Stimulated activated CD8-positive, alpha-beta memory T cell treated with anti-CD3 and anti-CD28 coated beads, Interleukin-4, amount 100 ng/mL, for 24 hours (primary cell): ENCODE measurements around the gene ITCH.
"Not testable (repeated sequence)": the region's sequence is repeated elsewhere in the genome, so short reads cannot be mapped to it uniquely, and the experiment has no call there.

ENCODE experiments used
- DNase-seq: peaks from one replicate; pipeline ENCODE4 v3.0.0-alpha.2; 2020; ENCODE audit warnings: low read depth

ITCH gene

DNA sequence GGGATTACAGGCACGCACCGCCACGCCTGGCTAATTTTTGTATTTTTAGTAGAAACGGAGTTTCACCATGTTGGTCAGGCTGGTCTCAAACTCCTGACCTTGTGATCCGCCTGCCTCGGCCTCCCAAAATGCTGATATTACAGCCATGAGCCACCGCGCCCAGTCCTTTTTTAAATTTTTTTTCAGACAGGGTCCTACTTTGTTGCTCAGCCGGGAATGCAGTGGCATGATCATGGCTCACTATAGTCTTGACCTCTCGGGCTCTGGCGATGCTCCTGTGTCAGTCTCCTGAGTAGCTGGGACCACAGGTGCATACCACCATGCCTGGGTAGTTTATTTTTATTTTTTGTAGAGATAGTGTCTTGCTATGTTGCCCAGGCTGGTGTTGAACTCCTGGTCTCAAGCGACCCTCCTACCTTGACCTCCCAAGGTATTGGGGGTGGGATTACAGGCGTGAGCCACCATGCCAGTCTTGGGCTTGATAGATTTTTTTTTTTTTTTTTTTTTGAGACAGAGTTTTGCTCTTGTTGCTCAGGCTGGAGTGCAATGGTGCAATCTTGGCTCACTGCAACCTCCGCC, 19.9 kb downstream of the ITCH start:
- DNase-seq = not testable (repeated sequence)

DNA sequence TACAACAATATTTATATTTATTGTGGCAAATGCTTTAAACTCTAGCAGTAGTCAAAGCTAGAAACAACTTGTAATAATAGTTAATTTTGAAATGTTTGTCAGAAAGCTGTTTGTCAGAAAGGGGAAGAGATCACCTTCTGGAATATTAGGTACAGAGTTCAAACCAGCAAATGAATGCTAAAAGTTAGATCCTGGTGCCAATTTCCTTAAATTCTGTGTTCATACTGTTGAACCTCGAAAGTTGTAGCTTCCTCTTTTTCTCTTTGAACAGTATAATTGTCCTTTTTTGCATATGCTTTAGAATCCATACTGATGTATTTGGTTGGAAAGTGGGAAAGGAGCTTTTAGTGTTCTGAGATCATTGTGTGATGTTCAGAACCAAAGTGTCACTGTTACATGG, 22.4 kb downstream of the ITCH start:
- no peak for DNase-seq

DNA sequence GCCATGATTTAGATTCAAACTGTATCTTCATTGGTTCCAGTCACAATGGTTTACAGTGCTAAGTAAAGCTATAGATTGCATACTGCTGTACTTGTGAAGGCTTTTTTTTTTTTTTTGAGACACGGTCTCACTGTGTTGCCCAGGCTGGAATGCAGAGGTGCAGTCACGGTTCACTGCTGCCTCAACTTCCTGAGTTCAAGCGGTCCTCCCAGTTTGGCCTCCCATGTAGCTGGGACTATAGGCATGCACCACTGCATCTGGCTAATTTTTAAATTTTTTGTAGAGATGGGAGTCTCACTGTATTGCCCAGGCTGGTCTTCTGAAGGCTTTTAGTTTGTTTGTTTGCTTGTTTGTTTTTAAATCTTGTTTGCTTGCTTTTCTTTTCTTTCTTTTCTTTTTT, 24.9 kb downstream of the ITCH start:
- no peak for DNase-seq

DNA sequence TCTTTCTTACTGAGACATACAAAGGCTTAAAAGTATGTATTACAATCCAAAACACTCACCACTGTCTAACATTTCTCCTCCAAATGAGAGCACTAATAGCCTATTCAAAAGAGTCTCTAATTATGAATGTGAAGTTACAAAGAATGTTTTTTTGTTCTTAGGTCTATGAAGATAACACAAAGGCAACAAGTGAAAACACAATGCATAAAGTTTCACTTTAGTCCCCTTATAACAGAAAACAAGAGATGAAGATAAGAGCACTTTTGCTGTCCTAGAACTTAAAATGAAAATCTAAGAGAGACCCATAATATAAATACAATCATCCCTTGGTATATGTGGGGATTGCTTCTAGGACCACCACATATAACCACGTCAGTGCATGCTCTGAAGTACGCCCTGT, 25.6 kb downstream of the ITCH start:
- no peak for DNase-seq

DNA sequence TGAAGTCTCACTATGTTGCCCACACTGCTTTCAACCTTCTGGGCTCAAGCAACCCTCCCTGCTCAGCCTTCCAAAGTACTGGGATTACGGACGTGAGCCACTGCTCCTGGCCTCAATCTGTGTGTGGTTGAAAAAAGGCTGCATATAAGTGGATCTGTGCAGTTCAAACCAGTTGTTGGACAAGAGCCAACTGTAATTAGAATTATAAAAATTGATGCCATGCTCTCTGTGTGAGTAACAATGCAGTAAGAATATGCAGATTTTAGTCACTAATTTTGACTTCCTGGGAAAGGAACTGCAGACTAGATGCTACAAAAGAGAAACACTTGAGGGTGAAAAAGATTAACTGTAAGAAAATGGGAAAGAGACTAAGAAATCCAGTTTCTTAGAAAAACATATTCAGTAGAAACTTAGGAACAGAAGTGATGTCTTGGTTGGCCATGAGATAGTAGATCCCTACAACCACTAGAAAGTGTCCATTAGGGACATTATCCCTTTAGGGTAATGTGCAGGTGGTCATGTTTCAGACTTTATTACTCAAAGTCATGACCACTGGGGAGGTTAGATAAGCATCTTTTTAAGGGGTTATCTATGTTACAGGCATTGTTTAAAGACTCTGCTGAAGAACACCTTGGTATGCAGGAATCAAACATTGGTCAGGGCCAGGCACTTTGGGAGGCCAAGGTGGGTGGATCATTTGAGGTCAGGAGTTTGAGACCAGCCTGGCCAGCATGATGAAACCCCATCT, 26.3 kb downstream of the ITCH start:
- no peak for DNase-seq

DNA sequence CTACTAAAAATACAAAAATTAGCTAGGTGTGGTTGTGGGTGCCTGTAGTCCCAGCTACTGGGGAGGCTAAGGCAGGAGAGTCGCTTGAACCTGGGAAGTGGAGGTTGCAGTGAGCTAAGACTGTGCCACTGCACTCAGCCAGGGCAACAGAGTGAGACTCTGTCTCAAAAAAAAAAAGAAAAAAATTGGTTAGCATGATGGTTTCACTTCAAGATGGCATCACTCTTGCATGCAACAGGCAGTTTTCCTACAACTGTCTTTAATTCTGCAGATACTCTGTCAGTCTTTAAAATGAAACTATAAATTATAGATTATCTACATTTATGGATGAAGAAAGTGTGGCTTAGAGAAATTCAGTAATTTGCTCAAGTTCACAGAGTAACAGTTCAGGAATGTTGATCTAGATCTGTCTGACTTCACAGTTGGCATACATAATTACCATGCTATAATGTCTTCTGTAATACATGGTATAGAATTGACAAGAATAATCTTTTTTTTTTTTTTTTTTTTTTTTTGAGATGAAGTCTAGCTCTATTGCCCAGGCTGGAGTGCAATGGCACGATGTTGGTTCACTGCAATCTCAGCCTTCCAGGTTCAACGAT, 27.0 kb downstream of the ITCH start:
- DNase-seq = no peak

DNA sequence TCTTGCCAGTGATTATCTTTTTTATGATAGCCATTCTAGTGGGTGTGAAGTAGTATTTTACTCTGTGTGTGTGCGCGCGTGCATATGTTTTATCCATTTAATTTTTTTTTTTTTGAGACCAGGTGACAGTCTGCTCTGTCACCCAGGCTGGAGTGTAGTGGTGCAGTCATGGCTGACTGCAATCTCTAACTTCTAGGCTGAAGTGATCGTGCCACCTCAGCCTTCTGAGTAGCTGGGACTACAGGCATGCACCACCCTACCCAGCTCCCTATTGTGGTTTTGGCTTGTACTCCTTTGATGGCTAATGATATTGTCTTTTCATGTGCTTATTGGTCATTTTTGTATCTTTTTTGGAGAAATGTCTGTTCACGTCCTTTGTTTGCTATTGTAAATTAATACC, 33.3 kb downstream of the ITCH start:
- no peak for DNase-seq

DNA sequence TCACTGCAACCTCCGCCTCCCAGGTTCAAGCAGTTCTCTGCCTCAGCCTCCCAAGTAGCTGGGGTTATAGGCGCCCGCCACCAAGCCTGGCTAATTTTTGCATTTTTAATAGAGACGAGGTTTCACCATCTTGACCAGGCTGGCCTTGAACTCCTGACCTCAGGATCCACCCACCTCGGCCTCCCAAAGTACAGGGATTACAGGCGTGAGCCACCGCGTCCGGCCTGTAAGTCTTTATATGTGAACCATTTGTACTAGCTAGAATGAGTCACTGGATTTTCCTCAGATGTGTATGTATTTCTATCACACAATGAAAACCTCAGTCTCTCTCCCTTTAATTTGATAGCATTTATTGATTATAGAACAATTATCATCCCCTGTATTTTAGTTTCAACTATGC, 34.0 kb downstream of the ITCH start:
- no peak for DNase-seq

DNA sequence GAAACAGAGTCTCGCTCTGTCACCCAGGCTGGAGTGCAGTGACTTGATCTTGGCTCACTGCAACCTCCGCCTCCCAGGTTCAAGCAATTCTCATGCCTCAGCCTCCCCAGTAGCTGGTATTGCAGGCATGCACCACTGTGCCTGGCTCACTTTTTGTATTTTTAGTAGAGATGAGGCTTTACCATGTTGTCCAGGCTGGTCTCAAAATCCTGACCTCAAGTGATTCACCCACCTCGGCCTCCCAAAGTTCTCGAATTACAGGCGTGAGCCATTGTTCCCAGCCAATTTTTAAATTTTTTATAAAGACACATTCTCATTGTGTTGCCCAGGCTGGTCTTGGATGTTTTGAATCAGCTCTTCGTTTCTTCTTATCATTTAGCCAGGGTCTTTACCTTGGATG, 37.7 kb downstream of the ITCH start:
- not testable (repeated sequence) for DNase-seq

DNA sequence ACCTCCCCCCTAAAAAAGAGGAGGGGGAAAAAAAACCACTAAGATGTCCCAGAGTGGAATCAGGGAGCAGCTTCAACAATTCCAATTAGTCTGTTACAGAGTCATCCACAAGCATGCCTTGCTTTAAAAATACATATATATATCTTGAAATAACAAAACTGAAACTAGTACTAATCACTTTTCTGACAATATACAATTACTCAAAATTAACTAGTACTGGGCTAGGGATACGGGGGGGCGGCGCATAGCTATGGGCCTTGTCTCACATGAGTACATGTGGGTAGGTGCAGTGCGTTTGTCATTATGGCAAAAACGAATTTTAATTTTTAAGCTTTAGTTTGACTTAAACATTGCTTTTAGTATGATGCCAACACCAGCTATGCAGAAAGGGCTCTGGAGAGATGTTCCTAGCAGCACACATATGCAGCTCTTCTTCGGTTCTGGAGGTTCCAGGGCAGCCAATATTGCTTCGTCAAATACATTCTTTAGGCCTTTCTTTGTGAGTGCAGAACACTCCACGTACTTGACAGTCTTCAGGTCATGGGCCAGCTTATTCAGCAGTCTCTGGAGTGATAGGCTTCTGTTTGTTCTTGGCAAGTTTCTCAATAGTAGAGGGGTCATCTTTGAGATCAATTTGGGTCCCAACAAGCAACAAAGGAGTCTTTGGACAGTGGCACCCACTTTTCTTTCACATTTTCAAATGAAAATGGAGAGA, 38.8 kb downstream of the ITCH start:
- peak; percentile 4 for DNase-seq

DNA sequence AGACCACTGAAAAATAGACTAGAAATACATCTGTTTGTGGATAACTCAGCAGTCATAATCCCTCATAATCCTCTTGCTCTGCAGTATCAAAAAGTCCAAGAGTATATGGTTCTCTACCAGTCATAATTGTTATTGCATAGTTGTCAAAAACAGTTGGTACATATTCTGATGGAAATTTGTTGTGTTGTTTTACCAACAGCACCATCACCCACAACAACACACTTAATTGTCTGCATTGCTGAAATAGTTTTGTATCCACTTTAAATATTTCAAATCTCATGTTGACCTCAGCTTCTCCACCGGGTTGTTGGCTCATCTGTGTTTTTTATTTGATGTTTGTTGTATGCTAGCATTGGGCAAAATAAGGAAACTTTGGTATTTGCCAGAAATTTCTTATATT, 39.4 kb downstream of the ITCH start:
- no peak for DNase-seq

DNA sequence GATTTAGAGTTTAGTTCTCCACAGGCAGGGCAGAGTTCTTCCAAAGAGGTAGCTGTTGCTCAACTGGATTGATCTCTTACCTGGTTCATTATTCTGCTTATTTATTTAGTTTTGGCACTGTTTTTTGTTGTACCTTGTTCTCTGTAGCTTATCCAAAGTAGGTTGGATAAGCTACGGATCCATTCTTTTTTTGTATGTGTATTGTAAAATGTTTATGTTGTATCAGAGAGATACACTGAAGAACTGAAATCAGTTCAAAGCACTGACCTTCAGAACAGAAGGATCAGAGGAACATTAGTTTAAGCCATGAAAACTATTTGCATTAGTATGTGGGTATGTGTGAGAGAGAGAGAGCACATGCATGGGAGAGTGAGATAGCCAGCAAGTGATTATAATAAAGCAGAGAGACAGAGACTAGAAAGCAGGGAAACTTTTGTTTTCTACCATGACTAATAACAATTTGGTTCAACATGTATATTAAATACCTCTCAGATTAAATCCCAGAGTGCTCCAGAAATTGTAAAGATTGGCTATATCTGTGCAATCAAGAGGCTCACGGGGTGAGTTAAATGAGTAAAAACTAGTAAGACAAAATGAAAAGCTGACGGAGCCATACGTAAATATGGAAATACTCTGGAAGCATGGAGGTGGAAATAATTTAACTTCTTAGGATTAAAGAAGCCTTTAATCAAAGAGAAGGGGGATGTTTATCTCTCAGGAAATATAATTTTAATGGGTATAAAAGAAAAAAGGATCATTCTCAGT, 40.2 kb downstream of the ITCH start:
- no peak for DNase-seq

DNA sequence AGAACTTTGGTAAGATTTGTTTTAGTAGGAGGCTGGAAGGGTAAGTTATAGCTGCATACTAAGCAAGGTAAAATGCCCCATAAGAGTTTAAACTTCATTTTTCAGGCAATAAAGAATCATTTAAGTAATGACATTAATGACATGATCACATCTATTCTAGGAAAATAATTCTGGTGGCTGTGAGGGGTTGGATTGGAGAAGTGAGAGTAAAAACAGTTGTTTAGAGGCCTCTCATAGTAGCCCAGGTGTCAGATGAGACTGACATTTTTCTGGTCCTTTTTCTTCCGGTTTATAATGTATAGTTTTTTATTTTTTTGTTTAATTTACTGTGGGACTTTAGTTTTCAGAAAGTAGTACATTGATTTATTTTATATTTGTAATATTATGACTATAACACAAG, 40.8 kb downstream of the ITCH start:
- DNase-seq = no peak

DNA sequence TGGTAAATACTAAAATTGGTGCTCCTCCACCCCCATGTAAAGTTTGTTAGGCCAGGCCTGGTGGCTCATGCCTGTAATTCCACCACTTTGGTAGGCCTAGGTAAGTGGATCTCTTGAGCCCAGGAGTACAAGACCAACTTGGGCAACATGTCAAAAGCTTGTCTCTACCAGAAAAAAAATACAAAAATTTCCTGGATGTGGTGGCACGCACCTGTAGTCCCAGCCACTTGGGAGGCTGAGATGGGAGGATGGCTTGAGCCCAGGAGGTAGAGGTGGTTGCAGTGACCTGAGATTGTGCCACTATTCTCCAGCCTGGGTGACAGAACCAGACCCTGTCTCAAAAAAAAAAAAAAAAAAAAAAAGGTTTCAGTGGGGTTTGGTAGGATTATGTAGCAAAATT, 41.7 kb downstream of the ITCH start:
- DNase-seq = no peak

DNA sequence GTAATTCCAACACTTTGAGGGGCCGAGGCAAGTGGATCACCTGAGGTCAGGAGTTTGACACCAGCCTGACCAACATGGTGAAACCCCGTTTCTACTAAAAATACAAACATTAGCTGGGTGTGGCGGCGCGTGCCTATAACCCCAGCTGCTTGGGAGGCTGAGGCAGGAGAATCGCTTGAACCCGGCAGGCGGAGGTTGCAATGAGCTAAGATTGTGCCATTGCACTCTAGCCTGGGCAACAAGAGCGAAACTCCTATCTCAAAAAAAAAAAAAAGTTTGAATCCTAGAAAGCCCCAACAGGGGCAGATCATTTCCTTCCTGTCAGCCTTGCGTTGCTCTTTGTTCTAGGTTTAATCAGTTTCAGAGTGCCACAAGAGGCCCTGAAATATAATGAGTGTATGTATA, 42.2 kb downstream of the ITCH start:
- DNase-seq = not testable (repeated sequence)

DNA sequence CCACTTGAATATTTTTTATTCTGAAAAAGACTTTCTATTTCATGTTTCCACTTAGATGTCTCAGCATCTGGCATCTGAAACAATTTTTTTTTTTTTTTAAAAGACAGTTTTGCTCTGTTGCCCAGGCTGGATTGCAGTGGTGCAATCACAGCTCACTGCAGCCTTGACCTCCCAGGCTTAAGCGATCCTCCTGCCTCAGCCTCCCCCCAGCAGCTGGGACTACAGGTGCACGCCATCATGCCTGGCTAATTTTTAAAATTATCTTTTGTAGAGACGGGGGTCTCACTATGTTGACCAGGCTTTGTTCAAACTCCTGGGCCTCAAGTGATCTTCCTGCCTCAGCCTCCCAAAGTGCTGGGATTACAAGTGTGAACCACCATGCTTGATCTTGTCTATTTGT, 42.9 kb downstream of the ITCH start:
- DNase-seq = not testable (repeated sequence)

DNA sequence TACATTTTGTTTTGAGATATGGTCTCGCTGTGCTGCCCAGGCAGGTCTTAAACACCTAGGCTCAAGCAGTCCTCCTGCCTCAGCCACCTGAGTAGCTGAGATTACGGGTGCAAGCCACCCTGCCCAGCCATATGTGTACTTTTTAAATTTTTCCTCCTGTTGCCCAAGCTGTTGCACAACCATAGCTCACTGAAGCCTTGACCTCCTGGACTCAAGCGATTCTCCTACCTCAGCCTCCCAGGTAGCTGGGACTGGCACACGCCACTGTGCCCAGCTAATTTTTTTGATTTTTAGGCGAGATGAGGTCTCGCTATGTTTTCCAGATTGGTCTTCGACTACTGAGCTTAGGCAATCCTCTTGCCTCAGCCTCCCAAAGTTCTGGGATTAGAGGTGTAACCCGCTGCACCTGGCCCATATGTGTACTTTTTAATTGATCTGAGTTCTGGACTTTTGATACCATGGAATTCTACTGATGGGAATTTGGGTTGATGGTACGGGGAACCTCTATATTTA, 44.9 kb downstream of the ITCH start:
- DNase-seq = no peak

DNA sequence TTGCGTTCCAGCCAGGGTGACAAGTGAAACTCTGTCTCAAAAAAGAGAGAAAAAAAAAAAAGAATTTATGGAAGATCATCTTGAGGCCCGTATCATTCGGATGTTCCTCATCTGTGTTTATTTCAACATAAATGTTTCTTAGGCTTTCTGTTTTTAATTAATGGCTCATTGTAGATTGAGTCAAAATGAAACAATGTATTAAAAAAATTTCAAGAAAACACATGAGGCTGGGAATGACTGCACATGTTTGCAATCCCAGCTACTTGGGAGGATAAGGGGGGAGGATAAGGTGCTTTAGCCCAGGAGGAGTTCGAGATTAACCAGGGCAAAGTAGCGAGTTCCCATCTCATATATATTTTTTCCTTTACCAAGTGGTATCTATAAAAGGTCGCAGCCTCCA, 47.3 kb downstream of the ITCH start:
- no peak for DNase-seq

DNA sequence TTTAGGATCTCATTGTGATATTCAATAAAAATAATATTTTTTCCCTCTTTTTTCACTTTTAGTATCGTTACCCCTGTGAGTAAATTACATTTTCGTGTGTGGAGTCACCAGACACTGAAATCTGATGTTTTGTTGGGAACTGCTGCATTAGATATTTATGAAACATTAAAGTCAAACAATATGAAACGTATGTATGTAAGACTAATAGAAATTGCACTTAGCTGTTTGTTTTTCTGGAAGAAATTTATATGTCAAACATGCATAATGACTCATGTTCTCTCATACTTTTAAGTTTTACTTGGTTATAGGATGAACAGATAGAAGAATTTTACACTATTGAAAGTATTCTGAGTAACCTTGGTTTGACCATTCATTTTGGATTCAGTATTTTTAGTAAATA, 49.4 kb downstream of the ITCH start:
- no peak for DNase-seq

DNA sequence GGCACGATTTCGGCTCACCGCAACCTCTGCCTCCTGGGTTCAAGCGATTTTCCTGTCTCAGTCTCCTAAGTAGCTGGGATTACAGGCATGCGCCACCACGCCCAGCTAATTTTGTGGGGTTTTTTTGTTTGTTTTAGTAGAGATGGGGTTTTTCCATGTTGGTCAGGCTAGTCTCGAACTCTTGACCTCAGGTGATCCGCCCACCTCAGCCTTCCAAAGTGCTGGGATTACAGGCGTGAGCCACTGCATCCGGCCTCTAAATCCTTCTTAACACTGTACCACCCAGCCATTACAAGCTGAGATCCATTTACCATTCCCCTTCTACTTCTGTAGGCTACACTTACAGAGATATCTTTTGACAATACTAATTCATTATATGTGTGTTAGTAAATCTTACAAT, 51.5 kb downstream of the ITCH start:
- DNase-seq = not testable (repeated sequence)

DNA sequence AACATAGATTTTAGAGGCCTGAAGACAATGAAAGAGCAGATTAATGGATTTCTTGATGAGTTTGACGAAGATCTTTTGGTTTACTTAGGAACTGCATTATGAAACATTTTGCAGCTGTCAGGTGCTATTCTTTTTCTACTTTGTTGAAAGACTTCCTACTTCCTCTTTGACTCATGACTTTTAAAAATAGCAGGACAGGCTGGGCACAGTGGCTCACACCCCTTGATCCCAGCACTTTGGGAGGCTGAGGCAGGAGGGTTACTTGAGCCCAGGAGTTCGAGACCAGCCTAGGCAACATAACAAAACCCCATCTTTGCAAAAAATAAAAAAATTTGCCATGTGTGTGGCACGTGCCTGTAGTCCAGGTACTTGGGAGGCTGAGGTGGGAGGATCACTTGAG, 52.0 kb downstream of the ITCH start:
- DNase-seq = no peak

DNA sequence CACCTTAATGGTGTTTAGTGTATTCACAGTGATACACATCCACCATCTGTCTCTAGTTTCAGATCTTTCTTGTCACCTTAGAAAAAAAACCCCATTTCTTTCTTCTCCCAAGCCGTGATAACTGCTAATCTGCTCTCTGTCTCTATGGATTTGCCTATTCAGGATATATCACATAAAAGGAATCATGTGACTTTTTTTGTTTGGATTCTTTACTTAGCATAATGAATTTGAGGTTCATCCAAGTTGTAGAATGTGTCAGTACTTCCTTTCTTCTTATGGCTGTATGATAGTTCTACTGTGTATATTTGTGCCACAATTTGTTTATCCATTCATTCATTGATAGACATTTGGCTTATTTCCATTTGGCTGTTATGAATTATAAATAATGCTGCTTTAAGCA, 57.1 kb downstream of the ITCH start:
- no peak for DNase-seq
